ENCODE results near the gene TXNRD1.

- TF ChIP-seq POLR2A (IDR thresholded peaks at IDR 0.05; ENCODE audit: low read depth) (no peak), CTCF (IDR thresholded peaks at IDR 0.05) (no peak), EP300 (IDR thresholded peaks at IDR 0.05) (no peak)
Measured at GRCh38 chr12:104342635-104343249, 127.2 kb downstream of the TXNRD1 start.

Measured in esophagus muscularis mucosa (tissue), 4 donors.